Caco-2 (cell line): ENCODE results near the gene CUTA. TPM values are rescaled to one million over a fixed set of nuclear protein-coding genes. Genes with fewer than 3 reads are reported as not detected.
"Not testable (repeated sequence)": the region's sequence is repeated elsewhere in the genome, so short reads cannot be mapped to it uniquely, and the experiment has no call there.

Source experiments
- BruUV-seq: library from RNA; stranded (reverse); fragments of 400-500 nt; replicated peaks from 2 replicates; lab custom pipeline; 2021; lab: Mats Ljungman, UMichigan
- CTCF ChIA-PET: fragments of 300-600 bp; sonication (Branson Sonifier 250); formaldehyde crosslinking; loops from one replicate; lab custom pipeline; 2022; ENCODE audit warnings: antibody characterized with exemption; lab: Charles Lee
- POLR2A ChIA-PET: fragments of 300-600 bp; sonication (Branson Sonifier 250); formaldehyde crosslinking; loops from one replicate; lab custom pipeline; 2022; ENCODE audit warnings: antibody characterized with exemption; lab: Charles Lee
- DNase-seq, 2 experiments: peaks; one replicate each; pipeline versions ENCODE4 v3.0.0 to v3.0.0-alpha.2; 2020 to 2022
- H3K27me3 ChIP-seq: replicated peaks from 2 replicates; pipeline ENCODE4 v1.6.0; 2011; ENCODE audit warnings: low read length; ENCODE audit not compliant: control insufficient read depth, insufficient read depth
- H3K36me3 ChIP-seq: 2 replicates; pipeline ENCODE4 v1.5.1; 2011; ENCODE audit warnings: low read length; ENCODE audit not compliant: control insufficient read depth, insufficient read depth
- H3K4me1 ChIP-seq: fragments of 250-450 bp; sonication (Bioruptor Pico); 2 replicates; pipeline ENCODE4 v1.5.1; 2020; ENCODE audit warnings: mild to moderate bottlenecking
- H3K4me3 ChIP-seq: 2 replicates; pipeline ENCODE4 v1.5.1; 2011; ENCODE audit warnings: low read depth, mild to moderate bottlenecking, control low read depth, low read length
- H3K9me3 ChIP-seq: fragments of 250-450 bp; sonication (Bioruptor Pico); 2 replicates; pipeline ENCODE4 v1.5.1; 2020; ENCODE audit warnings: mild to moderate bottlenecking, moderate library complexity
- H3K27ac Mint-ChIP-seq: one replicate; pipeline ENCODE4 v1.8.0; 2022; ENCODE audit warnings: mixed read lengths; ENCODE audit not compliant: unreplicated experiment
- H3K27me3 Mint-ChIP-seq: one replicate; pipeline ENCODE4 v1.8.0; 2022; ENCODE audit warnings: mixed read lengths; ENCODE audit not compliant: insufficient read depth, unreplicated experiment
- H3K36me3 Mint-ChIP-seq: one replicate; pipeline ENCODE4 v1.8.0; 2022; ENCODE audit warnings: mild to moderate bottlenecking, mixed read lengths; ENCODE audit not compliant: insufficient read depth, unreplicated experiment
- H3K4me1 Mint-ChIP-seq: one replicate; pipeline ENCODE4 v1.8.0; 2022; ENCODE audit warnings: low read depth, mixed read lengths; ENCODE audit not compliant: unreplicated experiment
- H3K4me3 Mint-ChIP-seq: one replicate; pipeline ENCODE4 v1.8.0; 2022; ENCODE audit warnings: mild to moderate bottlenecking, moderate library complexity, mixed read lengths; ENCODE audit not compliant: unreplicated experiment
- H3K9me3 Mint-ChIP-seq: one replicate; pipeline ENCODE4 v1.8.0; 2022; ENCODE audit warnings: mixed read lengths; ENCODE audit not compliant: unreplicated experiment
- intact Hi-C: fragments of 100-400 bp; cut with micrococcal nuclease; formaldehyde crosslinking; loops from one replicate; pipeline ENCODE4 v1.10.0; 2022; ENCODE audit not compliant: unreplicated experiment
- total RNA-seq: library from RNA; stranded (reverse); gene quantifications from 2 replicates; pipeline ENCODE4 v1.2.3, GENCODE V29; 2022
- TF ChIP-seq, protein P1 (sequence below), 2 experiments: fragments of 200-600 bp in 1 of 2; IDR thresholded peaks; 1 replicate in 1 of 2; 2 replicates in 1 of 2; pipeline versions ENCODE4 v1.5.1 to v1.8.0; 2011 to 2022; ENCODE audit warnings: antibody characterized with exemption in 1 of 2, control low read depth in 1 of 2, inconsistent platforms in 1 of 2, low read depth in 1 of 2, low read length in 1 of 2, mild to moderate bottlenecking in 1 of 2, moderate library complexity in 1 of 2; ENCODE audit not compliant: insufficient read depth in 1 of 2, severe bottlenecking in 1 of 2, unreplicated experiment in 1 of 2

The CUTA gene
- total RNA-seq, 1 experiment from 2014 or later = 166 TPM

DNA sequence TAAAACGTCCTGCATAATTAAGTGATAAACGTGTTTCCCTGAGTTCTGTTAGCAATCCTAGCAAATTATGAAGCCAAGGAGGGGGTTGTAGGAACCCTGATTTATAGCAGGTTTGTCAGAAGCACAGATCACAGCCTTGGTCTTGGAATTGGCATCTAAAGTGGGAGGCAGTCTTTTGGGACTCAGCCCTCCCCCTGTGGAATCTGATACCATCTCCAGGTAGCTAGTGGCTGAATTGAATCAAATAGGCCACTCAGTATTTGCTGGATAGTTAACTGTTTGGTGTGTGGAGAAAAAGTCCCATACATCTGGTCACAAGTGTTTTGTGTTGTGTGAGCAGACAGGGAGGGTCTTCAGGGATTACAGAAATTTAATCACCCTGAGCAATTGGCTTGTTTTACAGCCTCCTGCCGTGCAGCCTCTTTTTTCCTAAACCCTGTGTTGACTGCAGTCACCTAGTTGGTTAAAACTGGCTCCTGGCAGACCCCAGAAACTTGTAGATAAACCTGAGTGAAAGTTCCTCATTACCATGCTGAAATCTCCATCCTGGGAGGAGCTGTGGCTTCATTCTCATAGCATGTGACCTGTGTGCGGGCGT is 45.3 kb downstream of the CUTA start:
- intact Hi-C loops = no loop called here
- Histone ChIP-seq H3K9me3 (no peaks in the 10 kb centered on the region), H3K27me3 (no peaks in the 10 kb centered on the region), H3K4me1 (peaks cover 7% of the 10 kb centered on the region; the same call in 1 of the 2 replicates), H3K36me3 (no peaks in the 10 kb centered on the region), H3K4me3 (no peak overlapping the region)
- TF ChIP-seq, protein P1, sequence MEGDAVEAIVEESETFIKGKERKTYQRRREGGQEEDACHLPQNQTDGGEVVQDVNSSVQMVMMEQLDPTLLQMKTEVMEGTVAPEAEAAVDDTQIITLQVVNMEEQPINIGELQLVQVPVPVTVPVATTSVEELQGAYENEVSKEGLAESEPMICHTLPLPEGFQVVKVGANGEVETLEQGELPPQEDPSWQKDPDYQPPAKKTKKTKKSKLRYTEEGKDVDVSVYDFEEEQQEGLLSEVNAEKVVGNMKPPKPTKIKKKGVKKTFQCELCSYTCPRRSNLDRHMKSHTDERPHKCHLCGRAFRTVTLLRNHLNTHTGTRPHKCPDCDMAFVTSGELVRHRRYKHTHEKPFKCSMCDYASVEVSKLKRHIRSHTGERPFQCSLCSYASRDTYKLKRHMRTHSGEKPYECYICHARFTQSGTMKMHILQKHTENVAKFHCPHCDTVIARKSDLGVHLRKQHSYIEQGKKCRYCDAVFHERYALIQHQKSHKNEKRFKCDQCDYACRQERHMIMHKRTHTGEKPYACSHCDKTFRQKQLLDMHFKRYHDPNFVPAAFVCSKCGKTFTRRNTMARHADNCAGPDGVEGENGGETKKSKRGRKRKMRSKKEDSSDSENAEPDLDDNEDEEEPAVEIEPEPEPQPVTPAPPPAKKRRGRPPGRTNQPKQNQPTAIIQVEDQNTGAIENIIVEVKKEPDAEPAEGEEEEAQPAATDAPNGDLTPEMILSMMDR (IDR thresholded peaks at IDR 0.05; ENCODE audit: insufficient read depth in 1 of 2, low read depth in 1 of 2, low read length in 1 of 2, severe bottlenecking in 1 of 2, unreplicated experiment in 1 of 2) = no peak
- CTCF ChIA-PET = no interaction called here
- H3K4me1 Mint-ChIP-seq = peaks cover 8% of the 10 kb centered on the region
- H3K27me3 Mint-ChIP-seq = no peaks in the 10 kb centered on the region
- DNase-seq = no peak
- no peak overlapping the region for H3K27ac Mint-ChIP-seq
- H3K9me3 Mint-ChIP-seq = no peaks in the 10 kb centered on the region
- no peak overlapping the region for H3K4me3 Mint-ChIP-seq
- H3K36me3 Mint-ChIP-seq = no peaks in the 10 kb centered on the region
- POLR2A ChIA-PET = no interaction called here
- no TSS peak for BruUV-seq

DNA sequence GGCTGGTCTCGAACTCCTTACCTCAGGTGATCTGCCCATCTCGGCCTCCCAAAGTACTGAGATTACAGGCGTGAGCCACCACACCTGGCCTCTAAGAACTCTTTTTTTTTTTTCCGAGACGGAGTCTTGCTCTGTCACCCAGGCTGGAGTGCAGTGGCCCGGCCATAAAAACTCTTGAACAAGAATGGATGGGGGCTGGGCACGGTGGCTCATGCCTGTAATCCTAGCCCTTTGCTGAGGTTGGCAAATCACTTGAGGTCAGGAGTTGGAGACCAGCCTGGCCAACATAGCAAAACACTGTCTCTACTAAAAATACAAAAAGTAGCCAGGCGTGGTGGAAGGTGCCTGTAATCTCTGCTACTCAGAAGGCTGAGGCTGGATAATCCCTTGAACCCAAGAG is 46.0 kb downstream of the CUTA start:
- intact Hi-C loops, H3K36me3 ChIP-seq, POLR2A ChIA-PET, DNase-seq, H3K36me3 Mint-ChIP-seq, H3K9me3 ChIP-seq, H3K27ac Mint-ChIP-seq, H3K4me3 Mint-ChIP-seq, H3K4me1 ChIP-seq, BruUV-seq, H3K27me3 ChIP-seq, H3K4me1 Mint-ChIP-seq, H3K4me3 ChIP-seq, CTCF ChIA-PET, H3K27me3 Mint-ChIP-seq, H3K9me3 Mint-ChIP-seq: not testable (repeated sequence)

DNA sequence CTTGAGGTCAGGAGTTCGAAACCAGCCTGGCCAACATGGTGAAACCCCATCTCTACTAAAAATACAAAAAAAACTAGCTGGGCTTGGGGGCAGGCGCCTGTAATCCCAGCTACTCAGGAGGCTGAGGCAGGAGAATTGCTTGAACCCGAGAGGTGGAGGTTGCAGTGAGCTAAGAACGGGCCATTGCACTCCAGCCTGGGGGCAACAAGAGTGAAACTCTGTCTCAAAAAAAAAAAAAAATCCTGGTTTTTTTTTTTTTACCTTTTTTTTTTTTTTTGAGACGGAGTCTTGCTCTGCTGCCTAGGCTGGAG is 50.2 kb downstream of the CUTA start:
- H3K36me3 ChIP-seq, H3K4me3 ChIP-seq, H3K27me3 Mint-ChIP-seq, H3K4me3 Mint-ChIP-seq, H3K27me3 ChIP-seq, H3K4me1 Mint-ChIP-seq, H3K9me3 ChIP-seq, H3K27ac Mint-ChIP-seq, DNase-seq, intact Hi-C loops, H3K36me3 Mint-ChIP-seq, H3K4me1 ChIP-seq, H3K9me3 Mint-ChIP-seq, POLR2A ChIA-PET, BruUV-seq: not testable (repeated sequence)
- CTCF ChIA-PET = interaction anchor here (0.8 kb wide), 1 partner anchor 50 kb away, joined by 4 read pairs; the partner anchor contains the start of gene ZBTB22

DNA sequence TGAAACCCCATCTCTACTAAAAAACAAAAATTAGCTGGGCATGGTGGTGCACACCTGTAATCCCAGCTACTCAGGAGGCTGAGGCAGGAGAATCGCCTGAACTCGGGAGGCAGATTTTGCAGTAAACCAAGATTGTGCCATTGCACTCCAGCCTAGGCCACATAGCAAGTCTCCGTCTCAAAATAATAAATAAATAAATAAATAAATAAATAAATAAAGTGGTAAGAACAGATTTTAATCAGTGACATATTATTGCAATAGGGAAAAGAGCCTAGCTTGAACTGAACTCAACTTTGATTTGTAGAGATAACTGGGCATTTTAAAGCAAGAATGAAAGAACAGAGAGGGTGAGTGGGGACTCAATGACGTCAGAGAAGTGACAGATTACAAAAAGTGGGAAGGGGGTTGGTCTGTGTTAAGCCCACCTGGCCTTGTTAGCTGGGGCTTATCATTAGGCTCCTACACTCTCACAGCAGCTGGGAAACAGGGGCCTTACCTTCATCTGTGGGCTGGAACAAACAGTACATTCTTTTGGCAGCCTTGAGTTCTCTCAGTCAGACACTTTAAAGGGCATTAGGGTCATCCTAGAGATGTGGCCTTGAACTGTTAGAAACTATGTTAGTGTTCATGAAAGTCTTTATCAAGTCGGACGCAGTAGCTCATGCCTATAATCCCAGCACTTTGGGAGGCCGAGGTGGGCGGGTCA is 50.7 kb downstream of the CUTA start:
- Histone ChIP-seq H3K36me3 (no peaks in the 10 kb centered on the region), H3K9me3 (no peaks in the 10 kb centered on the region), H3K4me1 (peaks cover 2% of the 10 kb centered on the region), H3K27me3 (no peaks in the 10 kb centered on the region), H3K4me3 (no peak overlapping the region)
- intact Hi-C loops = no loop called here
- TF ChIP-seq, protein P1 (IDR thresholded peaks at IDR 0.05; ENCODE audit: insufficient read depth in 1 of 2, low read depth in 1 of 2, low read length in 1 of 2, severe bottlenecking in 1 of 2, unreplicated experiment in 1 of 2) = no peak
- H3K9me3 Mint-ChIP-seq = no peaks in the 10 kb centered on the region
- H3K27me3 Mint-ChIP-seq = no peaks in the 10 kb centered on the region
- no peak for DNase-seq
- H3K27ac Mint-ChIP-seq = no peak overlapping the region
- H3K4me3 Mint-ChIP-seq = no peak overlapping the region
- ChIA-PET CTCF (interaction anchor here (0.8 kb wide), 1 partner anchor 49 kb away, joined by 4 read pairs; the partner anchor contains the start of gene ZBTB22), POLR2A (no interaction called here)
- no TSS peak for BruUV-seq
- no peaks in the 10 kb centered on the region for H3K36me3 Mint-ChIP-seq
- peaks cover 6% of the 10 kb centered on the region for H3K4me1 Mint-ChIP-seq
